Upper lobe of left lung (tissue), 6 donors: ENCODE measurements around the gene PSMG4. TPM values are rescaled to one million over a fixed set of nuclear protein-coding genes. Genes with fewer than 3 reads are reported as not detected.

Source experiments
- ATAC-seq, 2 donors: fragments of 200-7000 bp; cut with Tn5 transposase; one replicate each; pipeline ENCODE4 v1.9.1; 2022; ENCODE audit warnings: mild to moderate bottlenecking in 2 of 2, moderate library complexity in 2 of 2; ENCODE audit not compliant: low FRiP score in 2 of 2
- DNase-seq, 2 donors: peaks; one replicate each; pipeline ENCODE4 v3.0.0-alpha.2; 2019 to 2020
- H3K27ac ChIP-seq, 4 donors: fragments of 200-600 bp; sonication (generic); one replicate each; pipeline ENCODE4 v1.5.1; 2016 to 2019
- H3K27me3 ChIP-seq, 4 donors: fragments of 200-600 bp; sonication (generic); one replicate each; pipeline ENCODE4 v1.5.1; 2017 to 2019
- H3K36me3 ChIP-seq, 4 donors: fragments of 200-600 bp; sonication (generic); one replicate each; pipeline ENCODE4 v1.5.1; 2016 to 2019
- H3K4me1 ChIP-seq, 4 donors: fragments of 200-600 bp; sonication (generic); one replicate each; pipeline ENCODE4 v1.5.1; 2018 to 2019
- H3K4me3 ChIP-seq, 4 donors: fragments of 200-600 bp; sonication (generic); one replicate each; pipeline ENCODE4 v1.5.1; 2017 to 2019; ENCODE audit warnings: mild to moderate bottlenecking in 2 of 4, moderate library complexity in 1 of 4
- H3K9me3 ChIP-seq, 4 donors: fragments of 200-600 bp; sonication (generic); one replicate each; pipeline ENCODE4 v1.5.1; 2018 to 2019
- EP300 ChIP-seq, 4 donors: sonication (generic); formaldehyde crosslinking; IDR thresholded peaks; one replicate each; pipeline ENCODE4 v1.5.1; 2017; ENCODE audit warnings: antibody characterized with exemption in 4 of 4, control low read depth in 2 of 4
- POLR2A ChIP-seq, 4 donors: fragments of 450-650 bp; IDR thresholded peaks; one replicate each; pipeline ENCODE4 v1.5.1; 2016 to 2017; ENCODE audit warnings: antibody characterized with exemption in 4 of 4, mild to moderate bottlenecking in 2 of 4
- POLR2AphosphoS5 ChIP-seq, 2 donors: sonication (generic); formaldehyde crosslinking; IDR thresholded peaks; one replicate each; pipeline ENCODE4 v1.5.1; 2017; ENCODE audit warnings: antibody characterized with exemption in 2 of 2
- WGBS, 2 donors: methylation state at CpG; one replicate each; pipeline ENCODE4 v1.1.5; 2017 to 2018; 5-methylcytosine and 5-hydroxymethylcytosine counted together
- total RNA-seq, 6 donors: library from RNA; depleted of rRNA in 4 of 6; stranded (reverse); fragments of >200 nt in 4 of 6; gene quantifications; one replicate each; pipeline versions ENCODE4 v1.1.0 to v1.2.1, GENCODE V29; 2016 to 2021
- TF ChIP-seq, protein P1 (sequence below), 6 experiments: fragments of 450-650 bp in 4 of 6; fragments of 200-600 bp in 2 of 6; sonication (generic) in 2 of 6; IDR thresholded peaks; one replicate each; pipeline ENCODE4 v1.5.1; 2016 to 2019; ENCODE audit warnings: antibody characterized with exemption in 6 of 6
- donor health status: DM: no; HTN: no; CAD: no; lungs with moderate emphysema.
- donor health status: DM: no; HTN: yes; CAD: no; lungs with severe emphysema.

PSMG4 gene
- total RNA-seq, 6 donors from 2014 or later = 17.0 to 24.5 (median 22.9) TPM

DNA sequence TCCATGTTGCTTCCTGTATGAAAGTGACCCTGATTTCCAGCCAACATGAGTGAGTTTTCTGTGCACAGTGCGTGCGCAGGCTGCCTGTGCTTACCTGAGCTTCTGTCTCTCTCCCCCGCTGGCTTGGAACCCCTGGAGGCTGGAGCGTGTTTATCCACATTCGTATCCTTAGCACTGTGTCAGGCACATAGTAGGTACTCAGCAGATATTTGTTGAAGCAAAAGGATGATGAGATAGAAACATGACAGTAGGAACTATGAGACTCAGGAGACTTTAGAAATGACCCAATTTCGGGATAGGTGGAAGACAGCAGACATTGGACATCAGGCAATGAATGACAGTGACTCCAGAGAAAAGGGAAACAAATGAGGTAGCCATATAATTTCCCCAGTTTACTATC is 46.5 kb upstream of the PSMG4 start:
- TF ChIP-seq POLR2A (IDR thresholded peaks at IDR 0.05) (no peak), POLR2AphosphoS5 (IDR thresholded peaks at IDR 0.05) (no peak), EP300 (IDR thresholded peaks at IDR 0.05) (no peak)
- TF ChIP-seq, protein P1, sequence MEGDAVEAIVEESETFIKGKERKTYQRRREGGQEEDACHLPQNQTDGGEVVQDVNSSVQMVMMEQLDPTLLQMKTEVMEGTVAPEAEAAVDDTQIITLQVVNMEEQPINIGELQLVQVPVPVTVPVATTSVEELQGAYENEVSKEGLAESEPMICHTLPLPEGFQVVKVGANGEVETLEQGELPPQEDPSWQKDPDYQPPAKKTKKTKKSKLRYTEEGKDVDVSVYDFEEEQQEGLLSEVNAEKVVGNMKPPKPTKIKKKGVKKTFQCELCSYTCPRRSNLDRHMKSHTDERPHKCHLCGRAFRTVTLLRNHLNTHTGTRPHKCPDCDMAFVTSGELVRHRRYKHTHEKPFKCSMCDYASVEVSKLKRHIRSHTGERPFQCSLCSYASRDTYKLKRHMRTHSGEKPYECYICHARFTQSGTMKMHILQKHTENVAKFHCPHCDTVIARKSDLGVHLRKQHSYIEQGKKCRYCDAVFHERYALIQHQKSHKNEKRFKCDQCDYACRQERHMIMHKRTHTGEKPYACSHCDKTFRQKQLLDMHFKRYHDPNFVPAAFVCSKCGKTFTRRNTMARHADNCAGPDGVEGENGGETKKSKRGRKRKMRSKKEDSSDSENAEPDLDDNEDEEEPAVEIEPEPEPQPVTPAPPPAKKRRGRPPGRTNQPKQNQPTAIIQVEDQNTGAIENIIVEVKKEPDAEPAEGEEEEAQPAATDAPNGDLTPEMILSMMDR (IDR thresholded peaks at IDR 0.05) = no peak
- H3K4me1 ChIP-seq = peaks cover 0 to 3% (median 0%) of the 10 kb centered on the region in 4 donors
- ATAC-seq (no peak), DNase-seq (no peak)
- no peaks in the 10 kb centered on the region for H3K27me3 ChIP-seq
- H3K36me3 ChIP-seq = no peaks in the 10 kb centered on the region
- no peaks in the 10 kb centered on the region for H3K9me3 ChIP-seq
- 96 to 98% methylated on average over 6 of the region's 6 CpGs for WGBS, 2 donors
- no peak overlapping the region for H3K27ac ChIP-seq
- H3K4me3 ChIP-seq = no peak overlapping the region

DNA sequence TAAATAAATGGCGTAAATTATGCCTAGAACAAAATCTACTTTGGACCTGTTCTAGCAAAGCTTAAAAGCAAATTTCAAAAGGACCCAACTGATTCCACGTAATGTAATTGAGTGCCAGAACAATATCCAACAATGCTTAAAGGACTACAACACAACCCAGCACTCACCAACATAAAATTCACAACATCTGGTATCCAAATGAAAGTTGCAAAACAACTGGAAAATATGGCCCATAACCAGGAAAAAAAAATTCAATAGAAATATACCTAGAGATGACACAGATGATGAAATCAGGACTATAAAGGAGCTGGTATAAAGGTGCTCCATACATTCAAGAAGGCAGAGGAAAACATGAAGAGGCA is 45.4 kb upstream of the PSMG4 start:
- TF ChIP-seq POLR2A (IDR thresholded peaks at IDR 0.05) (no peak), POLR2AphosphoS5 (IDR thresholded peaks at IDR 0.05) (no peak), EP300 (IDR thresholded peaks at IDR 0.05) (no peak)
- TF ChIP-seq, protein P1 (IDR thresholded peaks at IDR 0.05) = no peak
- DNase-seq (no peak), ATAC-seq (no peak)
- H3K27ac ChIP-seq = no peak overlapping the region
- no peak overlapping the region for H3K4me3 ChIP-seq
- 93 to 97% methylated on average over 2 of the region's 2 CpGs for WGBS, 2 donors
- H3K27me3 ChIP-seq = no peaks in the 10 kb centered on the region
- no peaks in the 10 kb centered on the region for H3K9me3 ChIP-seq
- peaks cover 0 to 3% (median 0%) of the 10 kb centered on the region in 4 donors for H3K4me1 ChIP-seq
- H3K36me3 ChIP-seq = no peaks in the 10 kb centered on the region

DNA sequence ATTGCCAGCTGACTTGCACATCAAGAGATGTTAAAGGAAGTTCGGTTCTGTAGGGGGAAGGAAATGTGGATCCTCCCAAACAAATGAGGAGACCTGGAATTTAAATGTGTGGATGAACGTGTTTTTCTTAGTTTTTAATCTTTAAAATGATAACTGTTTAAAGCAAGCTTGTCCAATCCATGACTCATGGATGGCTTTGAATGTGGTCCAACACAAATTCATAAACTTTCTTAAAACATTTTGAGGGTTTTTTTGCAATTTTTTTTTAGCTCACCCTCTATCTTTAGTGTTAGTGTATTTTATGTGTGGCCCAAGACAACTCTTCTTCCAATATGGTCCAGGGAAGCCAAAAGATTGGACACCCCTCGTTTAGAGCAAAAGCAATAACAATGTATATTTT is 43.8 kb upstream of the PSMG4 start:
- no peaks in the 10 kb centered on the region for H3K36me3 ChIP-seq
- DNase-seq (no peak), ATAC-seq (no peak)
- TF ChIP-seq EP300 (IDR thresholded peaks at IDR 0.05) (no peak), POLR2A (IDR thresholded peaks at IDR 0.05) (no peak), POLR2AphosphoS5 (IDR thresholded peaks at IDR 0.05) (no peak)
- TF ChIP-seq, protein P1 (IDR thresholded peaks at IDR 0.05) = no peak
- WGBS, 2 donors = 63 to 64% methylated on average over 3 of the region's 3 CpGs
- no peaks in the 10 kb centered on the region for H3K27me3 ChIP-seq
- H3K9me3 ChIP-seq = no peaks in the 10 kb centered on the region
- H3K27ac ChIP-seq = no peak overlapping the region
- H3K4me3 ChIP-seq = no peak overlapping the region
- no peaks in the 10 kb centered on the region for H3K4me1 ChIP-seq

DNA sequence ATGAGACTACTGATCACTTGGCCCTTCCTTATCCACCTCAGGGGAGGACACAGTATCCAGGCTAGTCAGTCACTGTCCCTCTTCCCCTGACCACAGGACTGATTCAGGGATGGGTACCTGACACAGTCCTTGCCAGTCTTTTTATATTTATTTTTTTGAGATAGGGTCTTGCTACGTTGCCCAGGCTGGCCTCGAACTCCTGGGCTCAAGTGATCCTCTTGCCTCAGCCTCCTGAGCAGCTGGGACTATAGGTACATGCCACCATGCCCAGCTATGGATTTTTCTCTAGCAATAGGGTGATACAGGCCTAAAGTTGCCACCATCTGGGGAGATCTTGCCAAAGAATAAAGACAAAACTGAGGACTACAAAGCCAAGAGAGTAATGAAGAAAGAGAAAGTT is 41.5 kb upstream of the PSMG4 start:
- DNase-seq (no peak), ATAC-seq (no peak)
- Histone ChIP-seq H3K27ac (no peak overlapping the region), H3K9me3 (no peaks in the 10 kb centered on the region), H3K4me3 (no peak overlapping the region), H3K4me1 (no peaks in the 10 kb centered on the region), H3K36me3 (no peaks in the 10 kb centered on the region), H3K27me3 (no peaks in the 10 kb centered on the region)
- WGBS, 2 donors = 92 to 93% methylated on average over 2 of the region's 2 CpGs
- TF ChIP-seq POLR2A (IDR thresholded peaks at IDR 0.05) (no peak), POLR2AphosphoS5 (IDR thresholded peaks at IDR 0.05) (no peak), EP300 (IDR thresholded peaks at IDR 0.05) (no peak)
- TF ChIP-seq, protein P1 (IDR thresholded peaks at IDR 0.05) = no peak

DNA sequence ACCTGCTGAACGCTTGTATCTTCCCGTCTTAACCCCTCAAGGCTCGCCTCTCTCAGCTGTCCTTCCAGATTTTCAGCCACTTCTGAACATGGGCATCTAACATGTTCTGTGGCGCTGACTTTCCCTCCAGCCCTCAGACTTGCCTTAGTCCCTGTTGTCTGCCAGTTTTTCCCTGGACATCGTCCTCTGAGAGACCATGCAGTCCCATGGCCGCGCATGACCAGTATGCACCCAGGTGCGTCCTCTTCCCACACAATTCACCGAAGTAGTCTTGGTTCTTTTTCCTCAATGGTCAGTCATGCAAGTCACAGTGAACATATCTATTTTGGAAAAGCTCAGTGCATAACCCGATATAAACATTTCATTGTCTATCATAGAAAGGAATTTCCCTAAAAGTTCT is 40.5 kb upstream of the PSMG4 start:
- TF ChIP-seq, protein P1 (IDR thresholded peaks at IDR 0.05) = no peak
- TF ChIP-seq EP300 (IDR thresholded peaks at IDR 0.05) (no peak), POLR2A (IDR thresholded peaks at IDR 0.05) (no peak), POLR2AphosphoS5 (IDR thresholded peaks at IDR 0.05) (no peak)
- no peak for DNase-seq
- no peak overlapping the region for H3K27ac ChIP-seq
- ATAC-seq = no peak
- H3K9me3 ChIP-seq = no peaks in the 10 kb centered on the region
- no peaks in the 10 kb centered on the region for H3K36me3 ChIP-seq
- no peaks in the 10 kb centered on the region for H3K4me1 ChIP-seq
- no peaks in the 10 kb centered on the region for H3K27me3 ChIP-seq
- H3K4me3 ChIP-seq = no peak overlapping the region
- WGBS, 2 donors = 90 to 91% methylated on average over 10 of the region's 10 CpGs
